GM23338 (cell line): ENCODE measurements around the gene CIROP. TPM values are rescaled to one million over a fixed set of nuclear protein-coding genes. Genes with fewer than 3 reads are reported as not detected.

Experiments
- ATAC-seq: fragments of 200-7000 bp; cut with Tn5 transposase; 3 replicates; pipeline ENCODE4 v1.9.1; 2020
- DNase-seq: peaks from one replicate; pipeline ENCODE4 v3.0.0-alpha.2; 2015; ENCODE audit warnings: low spot score
- H2AFZ ChIP-seq: fragments of 200-600 bp; sonication (generic); 2 replicates; pipeline ENCODE4 v1.8.0; 2016; ENCODE audit warnings: antibody characterized with exemption, mild to moderate bottlenecking, moderate library complexity
- H3F3A ChIP-seq: fragments of 200-600 bp; sonication (generic); replicated peaks from 2 replicates; pipeline ENCODE4 v1.8.0; 2017; ENCODE audit warnings: antibody characterized with exemption, mixed run types, low read depth
- H3K27ac ChIP-seq: fragments of 200-600 bp; sonication (generic); 2 replicates; pipeline ENCODE4 v1.6.1; 2016; ENCODE audit warnings: low read depth
- H3K27me3 ChIP-seq: fragments of 200-600 bp; sonication (generic); 2 replicates; pipeline ENCODE4 v1.8.0; 2016; ENCODE audit warnings: mild to moderate bottlenecking, mixed run types, moderate library complexity; ENCODE audit not compliant: insufficient read depth
- H3K36me3 ChIP-seq: fragments of 200-600 bp; sonication (generic); 2 replicates; pipeline ENCODE4 v1.8.0; 2016; ENCODE audit warnings: mild to moderate bottlenecking; ENCODE audit not compliant: insufficient read depth
- H3K4me1 ChIP-seq: fragments of 200-600 bp; sonication (generic); 2 replicates; pipeline ENCODE4 v1.8.0; 2016; ENCODE audit warnings: mild to moderate bottlenecking, moderate library complexity; ENCODE audit not compliant: insufficient read depth
- H3K4me2 ChIP-seq: fragments of 200-600 bp; sonication (generic); 2 replicates; pipeline ENCODE4 v1.7.1; 2017; ENCODE audit warnings: mixed run types
- H3K4me3 ChIP-seq: fragments of 200-600 bp; sonication (generic); 2 replicates; pipeline ENCODE4 v1.6.1; 2016; ENCODE audit warnings: mixed run types
- H3K79me2 ChIP-seq: fragments of 200-600 bp; sonication (generic); replicated peaks from 2 replicates; pipeline ENCODE4 v1.8.0; 2017; ENCODE audit warnings: mild to moderate bottlenecking; ENCODE audit not compliant: insufficient read depth
- H3K9me2 ChIP-seq: fragments of 200-600 bp; sonication (generic); 2 replicates; pipeline ENCODE4 v1.8.0; 2017; ENCODE audit not compliant: insufficient read depth
- H4K20me1 ChIP-seq: fragments of 200-600 bp; sonication (generic); replicated peaks from 2 replicates; pipeline ENCODE4 v1.8.0; 2017; ENCODE audit warnings: mild to moderate bottlenecking; ENCODE audit not compliant: insufficient read depth
- H3K27ac Mint-ChIP-seq: 2 replicates; pipeline ENCODE4 v1.8.0; 2020; ENCODE audit warnings: inconsistent platforms, mild to moderate bottlenecking, moderate library complexity, mixed read lengths
- H3K27me3 Mint-ChIP-seq: 3 replicates; pipeline ENCODE4 v1.8.0; 2022; ENCODE audit warnings: low read depth, mild to moderate bottlenecking, moderate library complexity, mixed read lengths, inconsistent platforms; ENCODE audit not compliant: insufficient read depth, poor library complexity
- H3K36me3 Mint-ChIP-seq: 3 replicates; pipeline ENCODE4 v1.8.0; 2021; ENCODE audit warnings: low read depth, mild to moderate bottlenecking, inconsistent platforms, moderate library complexity, mixed read lengths
- H3K4me1 Mint-ChIP-seq: 3 replicates; pipeline ENCODE4 v1.8.0; 2020; ENCODE audit warnings: mild to moderate bottlenecking, inconsistent platforms, mixed read lengths
- H3K4me3 Mint-ChIP-seq: 3 replicates; pipeline ENCODE4 v1.8.0; 2021; ENCODE audit warnings: moderate library complexity, mild to moderate bottlenecking, inconsistent platforms, mixed read lengths
- H3K9me3 Mint-ChIP-seq: 3 replicates; pipeline ENCODE4 v1.8.0; 2020; ENCODE audit warnings: moderate library complexity, mild to moderate bottlenecking, inconsistent platforms, mixed read lengths
- CREB1 ChIP-seq: fragments of 250-450 bp; sonication (Bioruptor Pico); IDR thresholded peaks from 2 replicates; pipeline ENCODE4 v1.5.0; 2020; ENCODE audit warnings: low read depth, mild to moderate bottlenecking, moderate library complexity
- JUNB ChIP-seq: IDR thresholded peaks from one replicate; pipeline ENCODE4 v1.6.1; 2016; ENCODE audit warnings: antibody characterized with exemption; ENCODE audit not compliant: unreplicated experiment
- NANOG ChIP-seq: IDR thresholded peaks from 2 replicates; pipeline ENCODE4 v1.6.1; 2016; ENCODE audit warnings: antibody characterized with exemption, borderline replicate concordance
- POLR2AphosphoS5 ChIP-seq: IDR thresholded peaks from 2 replicates; pipeline ENCODE4 v1.6.1; 2016; ENCODE audit warnings: antibody characterized with exemption, low read depth
- STAT1 ChIP-seq: IDR thresholded peaks from one replicate; pipeline ENCODE4 v1.6.1; 2016; ENCODE audit warnings: antibody characterized with exemption; ENCODE audit not compliant: unreplicated experiment
- ZNF114 ChIP-seq: fragments of 250-450 bp; sonication (Bioruptor Pico); IDR thresholded peaks from 2 replicates; pipeline ENCODE4 v1.5.0; 2020; ENCODE audit warnings: mild to moderate bottlenecking, moderate library complexity
- ZNF331 ChIP-seq: fragments of 250-450 bp; sonication (Bioruptor Pico); IDR thresholded peaks from 2 replicates; pipeline ENCODE4 v1.5.0; 2020; ENCODE audit warnings: low read depth, mild to moderate bottlenecking, moderate library complexity
- polyA plus RNA-seq: library from polyadenylated mRNA; unstranded; fragments of >200 nt; fragmentation: Nextera tagmentation; extraction: Ambion mirVana; gene quantifications from 2 replicates; pipeline ENCODE4 v1.2.1, GENCODE V29; 2016
- total RNA-seq: library from RNA; depleted of rRNA; stranded (reverse); fragments of >200 nt; shearing (Covaris generic); gene quantifications from 2 replicates; pipeline ENCODE4 v1.2.3, GENCODE V29; 2014
- TF ChIP-seq, protein P1 (sequence below): fragments of 250-450 bp; sonication (Bioruptor Pico); IDR thresholded peaks from 2 replicates; pipeline ENCODE4 v1.5.0; 2020; ENCODE audit warnings: mild to moderate bottlenecking, moderate library complexity
- TF ChIP-seq, protein P2 (sequence below): IDR thresholded peaks from one replicate; pipeline ENCODE4 v1.6.1; 2018; ENCODE audit warnings: antibody characterized with exemption; ENCODE audit not compliant: unreplicated experiment
- TF ChIP-seq, protein P3 (sequence below): IDR thresholded peaks from 2 replicates; pipeline ENCODE4 v1.6.1; 2016; ENCODE audit warnings: antibody characterized with exemption

Gene CIROP
- total and polyA plus RNA-seq, 2 experiments from 2014 or later = not detected

DNA sequence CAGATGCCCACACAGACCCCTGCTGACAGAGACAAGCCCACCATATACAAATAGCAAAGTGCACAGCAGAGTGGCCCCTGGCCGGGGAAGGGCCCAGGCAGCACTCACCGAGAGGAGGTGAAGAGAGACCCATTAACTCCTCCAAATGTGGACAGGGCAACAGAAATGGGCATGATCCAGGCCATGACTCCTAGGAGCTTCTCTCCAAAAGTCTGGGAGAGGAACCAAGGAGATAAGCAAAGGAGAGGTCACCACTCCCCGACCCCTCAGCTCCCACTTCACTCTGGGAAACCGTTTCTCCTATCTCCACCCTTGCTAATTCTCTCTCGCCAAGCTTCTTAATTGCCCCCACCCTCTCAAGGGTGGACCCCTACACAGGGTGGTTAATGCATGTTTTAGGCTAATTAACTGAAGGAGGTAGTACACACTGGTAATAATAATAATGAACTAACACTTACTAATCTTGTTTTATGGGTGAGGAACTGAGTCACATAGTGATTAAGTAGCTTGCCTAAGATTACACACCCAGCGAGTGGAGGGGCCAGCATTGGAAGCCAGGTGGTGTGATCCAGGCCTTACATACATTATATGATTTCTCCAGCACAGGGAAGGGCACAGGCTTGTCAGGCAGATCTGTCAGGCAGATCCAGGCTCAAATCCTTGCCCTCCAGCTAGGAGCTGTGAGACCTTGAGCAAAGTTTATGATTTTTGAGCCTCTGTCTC lies 33.2 kb upstream of the CIROP start:
- no peak overlapping the region for H3K4me2 ChIP-seq
- peaks cover 70% of the 10 kb centered on the region for H3K36me3 Mint-ChIP-seq
- no peak overlapping the region for H3K27ac ChIP-seq

More for the DNA sequence above, 33.2 kb upstream of the CIROP start:
- Histone ChIP-seq H3F3A (no peaks in the 10 kb centered on the region), H3K79me2 (no peaks in the 10 kb centered on the region), H2AFZ (no peak overlapping the region), H3K4me1 (no peaks in the 10 kb centered on the region), H3K36me3 (peaks cover 20% of the 10 kb centered on the region), H3K4me3 (no peak overlapping the region), H3K27me3 (no peaks in the 10 kb centered on the region), H4K20me1 (peaks cover 3% of the 10 kb centered on the region), H3K9me2 (no peaks in the 10 kb centered on the region)
- DNase-seq (no peak), ATAC-seq (no peak)
- Mint-ChIP-seq H3K27ac (no peak overlapping the region), H3K27me3 (peaks cover 3% of the 10 kb centered on the region), H3K4me1 (no peaks in the 10 kb centered on the region), H3K4me3 (no peak overlapping the region), H3K9me3 (no peaks in the 10 kb centered on the region)
- TF ChIP-seq CREB1 (CRISPR knock-in tag) (no peak), ZNF331 (CRISPR knock-in tag) (no peak), ZNF114 (CRISPR knock-in tag) (no peak), STAT1 (no peak), POLR2AphosphoS5 (no peak), NANOG (no peak), JUNB (no peak)
- TF ChIP-seq, protein P1, sequence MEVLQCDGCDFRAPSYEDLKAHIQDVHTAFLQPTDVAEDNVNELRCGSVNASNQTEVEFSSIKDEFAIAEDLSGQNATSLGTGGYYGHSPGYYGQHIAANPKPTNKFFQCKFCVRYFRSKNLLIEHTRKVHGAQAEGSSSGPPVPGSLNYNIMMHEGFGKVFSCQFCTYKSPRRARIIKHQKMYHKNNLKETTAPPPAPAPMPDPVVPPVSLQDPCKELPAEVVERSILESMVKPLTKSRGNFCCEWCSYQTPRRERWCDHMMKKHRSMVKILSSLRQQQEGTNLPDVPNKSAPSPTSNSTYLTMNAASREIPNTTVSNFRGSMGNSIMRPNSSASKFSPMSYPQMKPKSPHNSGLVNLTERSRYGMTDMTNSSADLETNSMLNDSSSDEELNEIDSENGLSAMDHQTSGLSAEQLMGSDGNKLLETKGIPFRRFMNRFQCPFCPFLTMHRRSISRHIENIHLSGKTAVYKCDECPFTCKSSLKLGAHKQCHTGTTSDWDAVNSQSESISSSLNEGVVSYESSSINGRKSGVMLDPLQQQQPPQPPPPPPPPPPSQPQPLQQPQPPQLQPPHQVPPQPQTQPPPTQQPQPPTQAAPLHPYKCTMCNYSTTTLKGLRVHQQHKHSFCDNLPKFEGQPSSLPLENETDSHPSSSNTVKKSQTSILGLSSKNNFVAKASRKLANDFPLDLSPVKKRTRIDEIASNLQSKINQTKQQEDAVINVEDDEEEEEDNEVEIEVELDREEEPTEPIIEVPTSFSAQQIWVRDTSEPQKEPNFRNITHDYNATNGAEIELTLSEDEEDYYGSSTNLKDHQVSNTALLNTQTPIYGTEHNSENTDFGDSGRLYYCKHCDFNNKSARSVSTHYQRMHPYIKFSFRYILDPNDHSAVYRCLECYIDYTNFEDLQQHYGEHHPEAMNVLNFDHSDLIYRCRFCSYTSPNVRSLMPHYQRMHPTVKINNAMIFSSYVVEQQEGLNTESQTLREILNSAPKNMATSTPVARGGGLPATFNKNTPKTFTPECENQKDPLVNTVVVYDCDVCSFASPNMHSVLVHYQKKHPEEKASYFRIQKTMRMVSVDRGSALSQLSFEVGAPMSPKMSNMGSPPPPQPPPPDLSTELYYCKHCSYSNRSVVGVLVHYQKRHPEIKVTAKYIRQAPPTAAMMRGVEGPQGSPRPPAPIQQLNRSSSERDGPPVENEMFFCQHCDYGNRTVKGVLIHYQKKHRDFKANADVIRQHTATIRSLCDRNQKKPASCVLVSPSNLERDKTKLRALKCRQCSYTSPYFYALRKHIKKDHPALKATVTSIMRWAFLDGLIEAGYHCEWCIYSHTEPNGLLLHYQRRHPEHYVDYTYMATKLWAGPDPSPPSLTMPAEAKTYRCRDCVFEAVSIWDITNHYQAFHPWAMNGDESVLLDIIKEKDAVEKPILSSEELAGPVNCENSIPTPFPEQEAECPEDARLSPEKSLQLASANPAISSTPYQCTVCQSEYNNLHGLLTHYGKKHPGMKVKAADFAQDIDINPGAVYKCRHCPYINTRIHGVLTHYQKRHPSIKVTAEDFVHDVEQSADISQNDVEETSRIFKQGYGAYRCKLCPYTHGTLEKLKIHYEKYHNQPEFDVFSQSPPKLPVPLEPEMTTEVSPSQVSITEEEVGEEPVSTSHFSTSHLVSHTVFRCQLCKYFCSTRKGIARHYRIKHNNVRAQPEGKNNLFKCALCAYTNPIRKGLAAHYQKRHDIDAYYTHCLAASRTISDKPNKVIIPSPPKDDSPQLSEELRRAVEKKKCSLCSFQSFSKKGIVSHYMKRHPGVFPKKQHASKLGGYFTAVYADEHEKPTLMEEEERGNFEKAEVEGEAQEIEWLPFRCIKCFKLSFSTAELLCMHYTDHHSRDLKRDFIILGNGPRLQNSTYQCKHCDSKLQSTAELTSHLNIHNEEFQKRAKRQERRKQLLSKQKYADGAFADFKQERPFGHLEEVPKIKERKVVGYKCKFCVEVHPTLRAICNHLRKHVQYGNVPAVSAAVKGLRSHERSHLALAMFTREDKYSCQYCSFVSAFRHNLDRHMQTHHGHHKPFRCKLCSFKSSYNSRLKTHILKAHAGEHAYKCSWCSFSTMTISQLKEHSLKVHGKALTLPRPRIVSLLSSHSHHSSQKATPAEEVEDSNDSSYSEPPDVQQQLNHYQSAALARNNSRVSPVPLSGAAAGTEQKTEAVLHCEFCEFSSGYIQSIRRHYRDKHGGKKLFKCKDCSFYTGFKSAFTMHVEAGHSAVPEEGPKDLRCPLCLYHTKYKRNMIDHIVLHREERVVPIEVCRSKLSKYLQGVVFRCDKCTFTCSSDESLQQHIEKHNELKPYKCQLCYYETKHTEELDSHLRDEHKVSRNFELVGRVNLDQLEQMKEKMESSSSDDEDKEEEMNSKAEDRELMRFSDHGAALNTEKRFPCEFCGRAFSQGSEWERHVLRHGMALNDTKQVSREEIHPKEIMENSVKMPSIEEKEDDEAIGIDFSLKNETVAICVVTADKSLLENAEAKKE (CRISPR knock-in tag) = no peak
- TF ChIP-seq, protein P2, sequence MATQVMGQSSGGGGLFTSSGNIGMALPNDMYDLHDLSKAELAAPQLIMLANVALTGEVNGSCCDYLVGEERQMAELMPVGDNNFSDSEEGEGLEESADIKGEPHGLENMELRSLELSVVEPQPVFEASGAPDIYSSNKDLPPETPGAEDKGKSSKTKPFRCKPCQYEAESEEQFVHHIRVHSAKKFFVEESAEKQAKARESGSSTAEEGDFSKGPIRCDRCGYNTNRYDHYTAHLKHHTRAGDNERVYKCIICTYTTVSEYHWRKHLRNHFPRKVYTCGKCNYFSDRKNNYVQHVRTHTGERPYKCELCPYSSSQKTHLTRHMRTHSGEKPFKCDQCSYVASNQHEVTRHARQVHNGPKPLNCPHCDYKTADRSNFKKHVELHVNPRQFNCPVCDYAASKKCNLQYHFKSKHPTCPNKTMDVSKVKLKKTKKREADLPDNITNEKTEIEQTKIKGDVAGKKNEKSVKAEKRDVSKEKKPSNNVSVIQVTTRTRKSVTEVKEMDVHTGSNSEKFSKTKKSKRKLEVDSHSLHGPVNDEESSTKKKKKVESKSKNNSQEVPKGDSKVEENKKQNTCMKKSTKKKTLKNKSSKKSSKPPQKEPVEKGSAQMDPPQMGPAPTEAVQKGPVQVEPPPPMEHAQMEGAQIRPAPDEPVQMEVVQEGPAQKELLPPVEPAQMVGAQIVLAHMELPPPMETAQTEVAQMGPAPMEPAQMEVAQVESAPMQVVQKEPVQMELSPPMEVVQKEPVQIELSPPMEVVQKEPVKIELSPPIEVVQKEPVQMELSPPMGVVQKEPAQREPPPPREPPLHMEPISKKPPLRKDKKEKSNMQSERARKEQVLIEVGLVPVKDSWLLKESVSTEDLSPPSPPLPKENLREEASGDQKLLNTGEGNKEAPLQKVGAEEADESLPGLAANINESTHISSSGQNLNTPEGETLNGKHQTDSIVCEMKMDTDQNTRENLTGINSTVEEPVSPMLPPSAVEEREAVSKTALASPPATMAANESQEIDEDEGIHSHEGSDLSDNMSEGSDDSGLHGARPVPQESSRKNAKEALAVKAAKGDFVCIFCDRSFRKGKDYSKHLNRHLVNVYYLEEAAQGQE = no peak
- TF ChIP-seq, protein P3, sequence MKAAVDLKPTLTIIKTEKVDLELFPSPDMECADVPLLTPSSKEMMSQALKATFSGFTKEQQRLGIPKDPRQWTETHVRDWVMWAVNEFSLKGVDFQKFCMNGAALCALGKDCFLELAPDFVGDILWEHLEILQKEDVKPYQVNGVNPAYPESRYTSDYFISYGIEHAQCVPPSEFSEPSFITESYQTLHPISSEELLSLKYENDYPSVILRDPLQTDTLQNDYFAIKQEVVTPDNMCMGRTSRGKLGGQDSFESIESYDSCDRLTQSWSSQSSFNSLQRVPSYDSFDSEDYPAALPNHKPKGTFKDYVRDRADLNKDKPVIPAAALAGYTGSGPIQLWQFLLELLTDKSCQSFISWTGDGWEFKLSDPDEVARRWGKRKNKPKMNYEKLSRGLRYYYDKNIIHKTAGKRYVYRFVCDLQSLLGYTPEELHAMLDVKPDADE = no peak
